ENCODE results near the gene RBL2. TPM values are rescaled to one million over a fixed set of nuclear protein-coding genes. Genes with fewer than 3 reads are reported as not detected.

Gene RBL2
- total RNA-seq, 1 donor, result 46.2 TPM

- no peak overlapping the region for H3K4me3 ChIP-seq (ENCODE audit: low read depth, low read length)
- TF ChIP-seq, protein P1, sequence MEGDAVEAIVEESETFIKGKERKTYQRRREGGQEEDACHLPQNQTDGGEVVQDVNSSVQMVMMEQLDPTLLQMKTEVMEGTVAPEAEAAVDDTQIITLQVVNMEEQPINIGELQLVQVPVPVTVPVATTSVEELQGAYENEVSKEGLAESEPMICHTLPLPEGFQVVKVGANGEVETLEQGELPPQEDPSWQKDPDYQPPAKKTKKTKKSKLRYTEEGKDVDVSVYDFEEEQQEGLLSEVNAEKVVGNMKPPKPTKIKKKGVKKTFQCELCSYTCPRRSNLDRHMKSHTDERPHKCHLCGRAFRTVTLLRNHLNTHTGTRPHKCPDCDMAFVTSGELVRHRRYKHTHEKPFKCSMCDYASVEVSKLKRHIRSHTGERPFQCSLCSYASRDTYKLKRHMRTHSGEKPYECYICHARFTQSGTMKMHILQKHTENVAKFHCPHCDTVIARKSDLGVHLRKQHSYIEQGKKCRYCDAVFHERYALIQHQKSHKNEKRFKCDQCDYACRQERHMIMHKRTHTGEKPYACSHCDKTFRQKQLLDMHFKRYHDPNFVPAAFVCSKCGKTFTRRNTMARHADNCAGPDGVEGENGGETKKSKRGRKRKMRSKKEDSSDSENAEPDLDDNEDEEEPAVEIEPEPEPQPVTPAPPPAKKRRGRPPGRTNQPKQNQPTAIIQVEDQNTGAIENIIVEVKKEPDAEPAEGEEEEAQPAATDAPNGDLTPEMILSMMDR (IDR thresholded peaks at IDR 0.05; ENCODE audit: insufficient read depth, low read length), result no peak
- no peak for DNase-seq (ENCODE audit: low read depth)
Observed at GRCh38 chr16:53430363-53430762, 3.9 kb upstream of the RBL2 start.

DNA sequence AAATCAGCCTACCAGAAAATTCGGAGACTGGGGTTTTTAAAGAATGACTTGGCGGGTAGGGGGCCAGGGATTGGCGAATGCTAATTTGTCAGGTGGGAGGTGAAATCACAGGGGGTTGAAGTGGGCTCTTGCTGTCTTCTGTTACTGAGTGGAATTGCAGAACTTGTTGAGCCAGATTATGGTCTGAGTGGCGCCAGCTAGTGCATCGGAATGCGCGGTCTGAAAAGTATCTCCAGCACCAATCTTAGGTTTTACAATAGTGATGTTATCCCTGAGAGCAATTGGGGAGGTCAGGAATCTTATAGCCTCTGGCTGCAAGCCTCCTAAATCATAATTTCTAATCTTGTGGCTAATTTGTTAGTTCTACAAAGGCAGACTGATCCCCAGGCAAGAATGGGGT, 762 bp upstream of the RBL2 start:
- TF ChIP-seq, protein P1 (IDR thresholded peaks at IDR 0.05; ENCODE audit: insufficient read depth, low read length), result no peak
- no peak for DNase-seq (ENCODE audit: low read depth)
- no peak overlapping the region for H3K4me3 ChIP-seq (ENCODE audit: low read depth, low read length)

GRCh38 chr16:53433930-53434376, 318 bp upstream of the RBL2 start:
- peak overlapping the region; percentile 99 for H3K4me3 ChIP-seq (ENCODE audit: low read depth, low read length)
- TF ChIP-seq, protein P1 (IDR thresholded peaks at IDR 0.05; ENCODE audit: insufficient read depth, low read length), result no peak
- no peak for DNase-seq (ENCODE audit: low read depth)

DNA sequence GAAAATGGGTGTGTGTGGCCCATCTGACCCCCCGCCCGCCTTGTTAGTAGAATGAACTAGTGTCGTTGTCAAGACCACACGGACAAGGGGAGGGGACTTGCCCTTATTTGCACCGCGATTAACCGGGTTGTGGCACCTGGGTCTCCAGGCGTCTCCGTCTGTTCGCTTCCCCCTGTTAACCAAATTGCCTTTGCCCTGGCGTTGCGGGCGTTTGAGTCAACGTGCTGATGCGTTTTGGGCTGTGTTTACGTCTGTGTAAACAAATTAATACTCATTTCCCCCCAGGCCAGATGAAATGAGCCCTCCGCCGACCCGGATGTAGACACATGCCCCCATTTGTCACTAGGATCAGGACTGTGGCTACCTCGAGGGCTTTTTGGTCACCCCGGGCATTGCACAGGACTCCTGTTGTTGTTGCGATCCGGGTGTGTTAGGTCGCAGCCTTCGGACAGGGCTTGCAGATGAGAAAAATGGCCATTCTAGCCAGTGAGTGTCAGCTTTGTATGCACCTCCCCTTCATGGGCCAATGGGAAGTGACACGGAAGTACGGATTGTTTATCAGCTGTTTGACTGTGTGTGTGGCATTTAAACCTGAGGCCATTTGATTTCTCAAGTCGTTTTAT, 906 bp downstream of the RBL2 start:
- peak; percentile 88 for DNase-seq (ENCODE audit: low read depth)
- peak overlapping the region; percentile 99 for H3K4me3 ChIP-seq (ENCODE audit: low read depth, low read length)
- TF ChIP-seq, protein P1 (IDR thresholded peaks at IDR 0.05; ENCODE audit: insufficient read depth, low read length), result no peak

- DNase-seq (ENCODE audit: low read depth), result no peak
- TF ChIP-seq, protein P1 (IDR thresholded peaks at IDR 0.05; ENCODE audit: insufficient read depth, low read length), result no peak
Observed at GRCh38 chr16:53440125-53440524, 5.9 kb downstream of the RBL2 start.

DNA sequence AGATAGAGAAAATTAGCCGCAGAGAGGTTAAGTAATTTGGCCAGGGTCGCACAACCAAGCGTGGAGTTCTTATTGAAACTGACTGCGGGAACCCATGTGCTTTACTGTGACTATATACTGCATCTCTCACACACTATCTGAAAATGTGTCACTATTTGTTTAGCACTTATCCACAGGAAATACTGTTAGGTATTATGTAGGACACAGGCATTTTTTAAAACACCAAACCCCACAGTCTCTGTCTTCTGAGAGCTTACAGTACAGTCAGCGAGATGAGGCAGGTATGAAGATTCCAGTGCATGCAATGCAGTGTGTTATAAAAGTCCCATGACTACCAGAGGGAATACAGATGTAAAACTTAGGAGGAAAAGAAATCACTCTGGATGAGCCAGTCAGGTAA, 11.3 kb downstream of the RBL2 start:
- DNase-seq (ENCODE audit: low read depth), result no peak
- TF ChIP-seq, protein P1 (IDR thresholded peaks at IDR 0.05; ENCODE audit: insufficient read depth, low read length), result no peak
- H3K4me3 ChIP-seq (ENCODE audit: low read depth, low read length), result no peak overlapping the region

More at GRCh38 chr16:53440125-53440524, 5.9 kb downstream of the RBL2 start:
- no peak overlapping the region for H3K4me3 ChIP-seq (ENCODE audit: low read depth, low read length)

DNA sequence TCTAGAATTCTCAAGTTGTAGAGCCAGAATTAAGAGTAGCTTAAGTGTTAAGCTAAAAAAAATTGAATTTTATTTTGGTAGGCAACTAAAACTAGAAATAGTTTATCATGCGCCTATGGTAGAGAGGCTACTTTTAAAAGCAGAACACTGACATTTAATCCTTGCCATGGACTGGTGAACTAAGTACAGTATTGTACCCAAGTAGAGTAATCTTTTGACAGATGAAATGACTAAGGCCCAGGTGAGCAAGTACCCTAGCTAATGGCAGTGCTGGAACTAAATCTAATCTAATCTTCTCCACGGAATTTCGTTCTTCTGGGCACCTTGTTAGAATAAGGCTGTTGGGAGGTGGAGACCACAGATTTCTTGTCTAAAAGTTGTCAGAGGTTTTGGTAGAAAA, 11.8 kb downstream of the RBL2 start:
- no peak for DNase-seq (ENCODE audit: low read depth)
- TF ChIP-seq, protein P1 (IDR thresholded peaks at IDR 0.05; ENCODE audit: insufficient read depth, low read length), result no peak

More for the DNA sequence above, 11.8 kb downstream of the RBL2 start:
- no peak overlapping the region for H3K4me3 ChIP-seq (ENCODE audit: low read depth, low read length)

Measured in fibroblast of the aortic adventitia (primary cell).